ENCODE results near the gene ARL4A.
"Not testable (repeated sequence)": the region's sequence is repeated elsewhere in the genome, so short reads cannot be mapped to it uniquely, and the experiment has no call there.

Gene ARL4A

DNA sequence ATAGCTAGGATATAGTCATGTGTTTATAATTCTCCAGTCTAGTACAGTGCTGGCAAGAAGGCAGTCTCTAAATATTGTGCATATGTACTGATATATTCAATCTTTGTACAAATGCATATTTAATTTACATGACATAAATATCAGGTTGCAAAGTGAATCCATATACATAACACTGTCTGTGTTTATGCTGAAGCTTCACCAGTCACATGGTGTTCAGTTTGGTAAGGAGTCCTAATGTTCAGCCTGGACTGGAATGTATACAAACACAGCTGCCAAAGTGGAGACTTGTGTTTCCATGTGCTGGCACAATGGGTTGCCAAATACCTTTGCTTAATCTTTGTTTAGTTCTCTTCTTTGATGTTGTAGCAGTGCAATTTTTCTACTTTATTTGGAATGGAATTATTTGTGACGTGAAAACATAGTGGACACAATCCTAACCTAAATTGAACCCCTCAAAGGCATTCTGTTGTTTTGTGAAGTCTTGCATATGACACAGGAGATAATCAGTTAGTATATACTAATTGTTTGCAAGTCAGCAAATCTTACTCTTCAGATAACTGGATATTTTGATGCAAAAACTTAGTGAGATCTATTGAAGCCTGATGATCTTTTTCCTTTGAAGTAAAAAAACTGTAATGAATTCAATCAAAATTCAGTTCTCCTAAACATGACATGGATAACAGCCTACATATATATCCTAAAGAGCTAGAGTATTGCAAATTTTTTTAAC lies 17.3 kb upstream of the ARL4A start:
- no peaks in the 10 kb centered on the region for H3K9me2 ChIP-seq (replicated peaks; ENCODE audit: low read depth, low read length)
- no peaks in the 10 kb centered on the region for H3K79me2 ChIP-seq (ENCODE audit: insufficient read depth, low read length)
- no peaks in the 10 kb centered on the region for H4K20me1 ChIP-seq (ENCODE audit: insufficient read depth, low read length, poor library complexity, severe bottlenecking)
- no peak overlapping the region for H3K4me2 ChIP-seq (ENCODE audit: low read depth, low read length, poor library complexity, severe bottlenecking)
- H3K36me3 ChIP-seq (ENCODE audit: insufficient read depth, low read length): no peaks in the 10 kb centered on the region
- no peak overlapping the region for H3K9ac ChIP-seq (ENCODE audit: low read depth, low read length, poor library complexity, severe bottlenecking)
- no peaks in the 10 kb centered on the region for H3K9me3 ChIP-seq (ENCODE audit: insufficient read depth, low read depth, low read length)
- no peak overlapping the region for H2AFZ ChIP-seq (ENCODE audit: low read length)
- no peaks in the 10 kb centered on the region for H3F3A ChIP-seq (ENCODE audit: low read depth)
- H3K4me1 ChIP-seq (ENCODE audit: insufficient read depth, low read length, poor library complexity, severe bottlenecking): no peaks in the 10 kb centered on the region
- H3K4me3 ChIP-seq (ENCODE audit: low read length, poor library complexity, severe bottlenecking): no peak overlapping the region
- no peaks in the 10 kb centered on the region for H3K27me3 ChIP-seq (ENCODE audit: insufficient read depth, low read length, poor library complexity, severe bottlenecking)
- no peak for TF ChIP-seq EZH2phosphoT487 (IDR thresholded peaks at IDR 0.05; ENCODE audit: borderline replicate concordance)
- TF ChIP-seq, protein P1, sequence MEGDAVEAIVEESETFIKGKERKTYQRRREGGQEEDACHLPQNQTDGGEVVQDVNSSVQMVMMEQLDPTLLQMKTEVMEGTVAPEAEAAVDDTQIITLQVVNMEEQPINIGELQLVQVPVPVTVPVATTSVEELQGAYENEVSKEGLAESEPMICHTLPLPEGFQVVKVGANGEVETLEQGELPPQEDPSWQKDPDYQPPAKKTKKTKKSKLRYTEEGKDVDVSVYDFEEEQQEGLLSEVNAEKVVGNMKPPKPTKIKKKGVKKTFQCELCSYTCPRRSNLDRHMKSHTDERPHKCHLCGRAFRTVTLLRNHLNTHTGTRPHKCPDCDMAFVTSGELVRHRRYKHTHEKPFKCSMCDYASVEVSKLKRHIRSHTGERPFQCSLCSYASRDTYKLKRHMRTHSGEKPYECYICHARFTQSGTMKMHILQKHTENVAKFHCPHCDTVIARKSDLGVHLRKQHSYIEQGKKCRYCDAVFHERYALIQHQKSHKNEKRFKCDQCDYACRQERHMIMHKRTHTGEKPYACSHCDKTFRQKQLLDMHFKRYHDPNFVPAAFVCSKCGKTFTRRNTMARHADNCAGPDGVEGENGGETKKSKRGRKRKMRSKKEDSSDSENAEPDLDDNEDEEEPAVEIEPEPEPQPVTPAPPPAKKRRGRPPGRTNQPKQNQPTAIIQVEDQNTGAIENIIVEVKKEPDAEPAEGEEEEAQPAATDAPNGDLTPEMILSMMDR (conservative IDR thresholded peaks at IDR 0.05; ENCODE audit: low read length): no peak

DNA sequence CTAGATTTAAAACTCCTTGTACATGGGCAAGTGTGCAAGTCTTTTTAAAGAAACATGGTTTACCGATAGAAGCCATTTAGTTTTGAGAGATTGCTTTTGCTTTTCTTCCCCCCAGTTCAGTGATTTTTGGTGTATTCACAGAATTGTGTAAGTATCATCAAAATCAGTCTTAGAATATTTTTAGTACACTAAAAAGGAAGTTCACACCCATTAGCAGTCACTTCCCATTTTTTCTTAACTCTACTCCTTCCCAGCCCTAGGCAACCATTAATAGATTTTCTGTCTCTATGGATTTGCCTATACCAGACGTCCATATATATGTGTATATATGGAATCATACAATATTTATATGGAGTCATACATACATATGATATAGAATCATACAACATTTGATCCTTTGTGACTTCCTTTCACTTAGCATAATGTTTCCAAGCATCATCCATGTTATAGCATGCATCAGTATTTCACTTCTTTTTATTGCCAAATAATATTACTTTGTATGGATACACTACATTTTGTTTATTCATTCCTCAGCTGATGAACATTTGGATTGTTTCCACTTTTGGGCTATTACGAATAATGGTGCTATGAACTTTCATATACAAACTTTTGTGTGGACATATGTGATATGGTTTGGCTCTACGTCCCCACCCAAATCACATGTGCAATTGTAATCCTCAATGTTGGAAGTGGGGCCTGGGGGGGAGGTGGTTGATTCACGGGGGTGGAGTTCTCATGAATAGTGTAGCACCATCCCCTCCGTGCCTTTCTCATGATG lies 16.5 kb upstream of the ARL4A start:
- Histone ChIP-seq H3K36me3 (ENCODE audit: insufficient read depth, low read length) (no peaks in the 10 kb centered on the region), H3F3A (ENCODE audit: low read depth) (no peaks in the 10 kb centered on the region), H3K27me3 (ENCODE audit: insufficient read depth, low read length, poor library complexity, severe bottlenecking) (no peaks in the 10 kb centered on the region), H3K9me3 (ENCODE audit: insufficient read depth, low read depth, low read length) (no peaks in the 10 kb centered on the region), H3K9ac (ENCODE audit: low read depth, low read length, poor library complexity, severe bottlenecking) (no peak overlapping the region), H3K4me1 (ENCODE audit: insufficient read depth, low read length, poor library complexity, severe bottlenecking) (no peaks in the 10 kb centered on the region), H3K79me2 (ENCODE audit: insufficient read depth, low read length) (no peaks in the 10 kb centered on the region), H3K9me2 (replicated peaks; ENCODE audit: low read depth, low read length) (no peaks in the 10 kb centered on the region), H3K4me2 (ENCODE audit: low read depth, low read length, poor library complexity, severe bottlenecking) (no peak overlapping the region), H4K20me1 (ENCODE audit: insufficient read depth, low read length, poor library complexity, severe bottlenecking) (no peaks in the 10 kb centered on the region), H3K4me3 (ENCODE audit: low read length, poor library complexity, severe bottlenecking) (no peak overlapping the region), H2AFZ (ENCODE audit: low read length) (no peak overlapping the region)
- TF ChIP-seq EZH2phosphoT487 (IDR thresholded peaks at IDR 0.05; ENCODE audit: borderline replicate concordance): no peak
- TF ChIP-seq, protein P1 (conservative IDR thresholded peaks at IDR 0.05; ENCODE audit: low read length): no peak

DNA sequence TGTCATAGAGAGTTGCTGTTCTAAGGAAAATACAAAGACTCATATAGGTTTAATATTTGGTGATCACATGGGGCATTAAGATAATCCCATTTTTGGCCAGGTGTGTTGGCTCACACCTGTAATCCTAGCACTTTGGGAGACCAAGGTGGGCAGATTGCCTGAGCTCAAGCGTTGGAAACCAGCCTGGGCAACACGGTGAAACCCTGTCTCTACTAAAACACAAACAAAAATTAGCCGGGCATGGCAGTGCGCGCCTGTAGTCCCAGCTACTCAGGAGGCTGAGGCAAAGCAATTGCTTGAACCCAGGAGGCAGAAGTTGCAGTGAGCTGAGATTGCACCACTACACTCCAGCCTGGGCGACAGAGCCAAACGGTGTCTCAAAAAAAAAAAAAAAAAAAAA lies 14.0 kb upstream of the ARL4A start:
- not testable (repeated sequence) for H2AFZ ChIP-seq (ENCODE audit: low read length); H3K4me3 ChIP-seq (ENCODE audit: low read length, poor library complexity, severe bottlenecking); H4K20me1 ChIP-seq (ENCODE audit: insufficient read depth, low read length, poor library complexity, severe bottlenecking)

More for the DNA sequence above, 14.0 kb upstream of the ARL4A start:
- H3K36me3 ChIP-seq (ENCODE audit: insufficient read depth, low read length); H3K9me3 ChIP-seq (ENCODE audit: insufficient read depth, low read depth, low read length); H3K79me2 ChIP-seq (ENCODE audit: insufficient read depth, low read length); H3K9me2 ChIP-seq (replicated peaks; ENCODE audit: low read depth, low read length); H3K4me2 ChIP-seq (ENCODE audit: low read depth, low read length, poor library complexity, severe bottlenecking); H3K9ac ChIP-seq (ENCODE audit: low read depth, low read length, poor library complexity, severe bottlenecking); H3K27me3 ChIP-seq (ENCODE audit: insufficient read depth, low read length, poor library complexity, severe bottlenecking); H3F3A ChIP-seq (ENCODE audit: low read depth); H3K4me1 ChIP-seq (ENCODE audit: insufficient read depth, low read length, poor library complexity, severe bottlenecking): not testable (repeated sequence)

Measured in Loucy (cell line).